Measurements from ENCODE around the gene FGGY. TPM values are rescaled to one million over a fixed set of nuclear protein-coding genes. Genes with fewer than 3 reads are reported as not detected.

The FGGY gene
- total and polyA plus RNA-seq, 2 donors (not counting 3 experiments of a cell fraction or from before 2014, with no cell fraction given), result 5.6 to 6.4 TPM

DNA sequence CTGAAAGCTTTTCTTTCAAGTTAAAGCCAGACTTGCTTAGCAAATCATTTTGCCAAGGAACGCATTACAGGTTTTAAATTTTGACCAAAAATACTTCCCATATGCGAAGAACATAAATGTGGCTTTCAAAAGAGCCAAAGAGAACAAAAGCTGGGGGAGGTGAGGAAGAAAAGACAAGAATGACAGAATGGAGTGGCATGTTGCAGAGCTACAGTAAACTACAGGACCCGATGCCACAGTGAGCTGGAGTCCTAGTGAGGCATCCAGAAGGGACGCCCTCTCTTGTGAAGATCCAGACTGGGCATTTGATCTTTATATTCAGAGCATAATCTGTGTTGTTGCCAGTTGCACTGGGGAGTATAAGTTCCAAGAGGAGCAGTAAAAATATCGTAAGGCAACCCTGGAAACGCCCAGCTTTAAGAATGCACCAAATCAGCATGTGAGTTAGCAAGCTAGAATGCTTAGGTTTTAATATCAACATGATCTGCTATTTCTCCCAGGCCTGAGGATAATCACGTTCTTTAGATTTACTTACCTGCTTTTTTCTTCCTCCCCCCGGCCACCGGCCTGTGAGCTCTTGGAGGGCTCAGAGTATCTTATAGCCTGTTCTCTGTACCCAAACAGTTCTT lies 469.4 kb downstream of the FGGY start:
- Histone ChIP-seq H3K4me2 (ENCODE audit: insufficient read depth, low read length) (no peak overlapping the region), H4K20me1 (replicated peaks; ENCODE audit: control insufficient read depth, extremely low read depth, insufficient read depth, low read length) (no peaks in the 10 kb centered on the region), H3K4me3 (replicated peaks in 1 of 3; ENCODE audit: insufficient read depth in 1 of 3, low read depth in 1 of 3, low read length in 3 of 3) (no peak overlapping the region), H3K27me3 (ENCODE audit: control insufficient read depth in 2 of 2, insufficient read depth in 2 of 2, low read length in 2 of 2) (no peaks in the 10 kb centered on the region), H3K9ac (replicated peaks; ENCODE audit: extremely low read depth, insufficient read depth, low read length) (no peak overlapping the region), H3K9me3 (replicated peaks; ENCODE audit: control insufficient read depth, insufficient read depth, low read length) (no peaks in the 10 kb centered on the region), H3K9me1 (replicated peaks; ENCODE audit: control insufficient read depth, extremely low read depth, insufficient read depth, low read length) (no peaks in the 10 kb centered on the region), H3K27ac (ENCODE audit: insufficient read depth, low read depth, low read length) (no peak overlapping the region), H3K79me2 (ENCODE audit: control insufficient read depth, insufficient read depth, low read length) (no peaks in the 10 kb centered on the region), H3K36me3 (ENCODE audit: control insufficient read depth in 2 of 2, extremely low read depth in 1 of 2, insufficient read depth in 2 of 2, low read length in 2 of 2) (no peaks in the 10 kb centered on the region), H3K4me1 (ENCODE audit: control insufficient read depth, extremely low read depth, insufficient read depth, low read length) (peaks cover 10% of the 10 kb centered on the region), H2AFZ (ENCODE audit: low read depth, low read length) (no peak overlapping the region)
- FAIRE-seq, result no peak
- no TSS peak for BruUV-seq (replicated peaks)
- intact Hi-C loops (cut with micrococcal nuclease), result no loop called here
- DNase-seq (ENCODE audit: low read depth, low spot score), result no peak
- CTCF ChIA-PET, result interaction anchor here (0.6 to 4.5 kb wide), 5 partner anchors 10 to 1251 kb away, joined by 3 to 17 read pairs (median 3); no protein-coding TSS in a partner anchor
- dilution Hi-C loops (cut with MboI; ENCODE audit: extremely low pct_ligation_motif_present, low sequenced_read_pairs), result no loop called here
- no peak for TF ChIP-seq POLR2A (IDR thresholded peaks at IDR 0.05; ENCODE audit: low read depth, low read length)
- TF ChIP-seq, protein P1, sequence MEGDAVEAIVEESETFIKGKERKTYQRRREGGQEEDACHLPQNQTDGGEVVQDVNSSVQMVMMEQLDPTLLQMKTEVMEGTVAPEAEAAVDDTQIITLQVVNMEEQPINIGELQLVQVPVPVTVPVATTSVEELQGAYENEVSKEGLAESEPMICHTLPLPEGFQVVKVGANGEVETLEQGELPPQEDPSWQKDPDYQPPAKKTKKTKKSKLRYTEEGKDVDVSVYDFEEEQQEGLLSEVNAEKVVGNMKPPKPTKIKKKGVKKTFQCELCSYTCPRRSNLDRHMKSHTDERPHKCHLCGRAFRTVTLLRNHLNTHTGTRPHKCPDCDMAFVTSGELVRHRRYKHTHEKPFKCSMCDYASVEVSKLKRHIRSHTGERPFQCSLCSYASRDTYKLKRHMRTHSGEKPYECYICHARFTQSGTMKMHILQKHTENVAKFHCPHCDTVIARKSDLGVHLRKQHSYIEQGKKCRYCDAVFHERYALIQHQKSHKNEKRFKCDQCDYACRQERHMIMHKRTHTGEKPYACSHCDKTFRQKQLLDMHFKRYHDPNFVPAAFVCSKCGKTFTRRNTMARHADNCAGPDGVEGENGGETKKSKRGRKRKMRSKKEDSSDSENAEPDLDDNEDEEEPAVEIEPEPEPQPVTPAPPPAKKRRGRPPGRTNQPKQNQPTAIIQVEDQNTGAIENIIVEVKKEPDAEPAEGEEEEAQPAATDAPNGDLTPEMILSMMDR (IDR thresholded peaks at IDR 0.05; ENCODE audit: extremely low read depth in 1 of 2, insufficient read depth in 1 of 2, low read depth in 1 of 2, low read length in 2 of 2), result no peak
- no peak for TF ChIP-seq POLR2AphosphoS5 (IDR thresholded peaks at IDR 0.05; ENCODE audit: insufficient read depth, low read depth, low read length)
- TF ChIP-seq GATA2 (IDR thresholded peaks at IDR 0.05; ENCODE audit: insufficient read depth, insufficient read length, low read depth, low read length), result no peak
- POLR2A ChIA-PET, result no interaction called here

DNA sequence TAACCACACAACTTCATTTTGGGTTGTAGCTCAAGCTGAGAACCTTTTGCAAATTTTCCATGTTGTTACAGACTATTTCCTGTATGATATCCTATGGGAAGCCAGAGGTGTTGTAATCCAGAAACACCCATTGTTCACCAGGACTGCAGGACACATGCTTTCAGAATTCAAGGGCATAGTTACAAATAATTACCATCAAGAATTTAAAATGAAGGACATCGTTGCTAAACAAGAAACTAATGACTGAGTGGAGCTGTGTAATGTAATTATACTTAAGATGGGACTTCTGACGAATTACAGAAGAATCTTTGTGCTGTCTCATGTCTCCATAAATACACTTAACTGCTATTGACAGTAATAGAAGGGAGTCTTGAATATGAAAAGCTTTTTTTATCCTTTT lies 470.2 kb downstream of the FGGY start:
- no peaks in the 10 kb centered on the region for H3K36me3 ChIP-seq (ENCODE audit: control insufficient read depth in 2 of 2, extremely low read depth in 1 of 2, insufficient read depth in 2 of 2, low read length in 2 of 2)
- FAIRE-seq (peak; percentile 77), DNase-seq (ENCODE audit: low read depth, low spot score) (peak; percentile 88)
- no peak overlapping the region for H2AFZ ChIP-seq (ENCODE audit: low read depth, low read length)
- H4K20me1 ChIP-seq (replicated peaks; ENCODE audit: control insufficient read depth, extremely low read depth, insufficient read depth, low read length), result no peaks in the 10 kb centered on the region
- no peaks in the 10 kb centered on the region for H3K79me2 ChIP-seq (ENCODE audit: control insufficient read depth, insufficient read depth, low read length)
- POLR2A ChIA-PET, result no interaction called here
- H3K4me2 ChIP-seq (ENCODE audit: insufficient read depth, low read length), result no peak overlapping the region
- dilution Hi-C loops (cut with MboI; ENCODE audit: extremely low pct_ligation_motif_present, low sequenced_read_pairs), result no loop called here
- H3K27ac ChIP-seq (ENCODE audit: insufficient read depth, low read depth, low read length), result no peak overlapping the region
- TF ChIP-seq POLR2AphosphoS5 (IDR thresholded peaks at IDR 0.05; ENCODE audit: insufficient read depth, low read depth, low read length) (no peak), JUN (IDR thresholded peaks at IDR 0.05; ENCODE audit: borderline replicate concordance, insufficient read depth, insufficient read length, low read depth) (peak; percentile 36)
- H3K4me1 ChIP-seq (ENCODE audit: control insufficient read depth, extremely low read depth, insufficient read depth, low read length), result peaks cover 14% of the 10 kb centered on the region
- H3K9ac ChIP-seq (replicated peaks; ENCODE audit: extremely low read depth, insufficient read depth, low read length), result no peak overlapping the region
- no peaks in the 10 kb centered on the region for H3K9me1 ChIP-seq (replicated peaks; ENCODE audit: control insufficient read depth, extremely low read depth, insufficient read depth, low read length)
- H3K27me3 ChIP-seq (ENCODE audit: control insufficient read depth in 2 of 2, insufficient read depth in 2 of 2, low read length in 2 of 2), result no peaks in the 10 kb centered on the region
- intact Hi-C loops (cut with micrococcal nuclease), result no loop called here
- no peaks in the 10 kb centered on the region for H3K9me3 ChIP-seq (replicated peaks; ENCODE audit: control insufficient read depth, insufficient read depth, low read length)
- CTCF ChIA-PET, result interaction anchor here (1.0 to 4.5 kb wide), 3 partner anchors 9 to 993 kb away, joined by 3 to 17 read pairs (median 16); no protein-coding TSS in a partner anchor
- H3K4me3 ChIP-seq (replicated peaks in 1 of 3; ENCODE audit: insufficient read depth in 1 of 3, low read depth in 1 of 3, low read length in 3 of 3), result no peak overlapping the region
- no TSS peak for BruUV-seq (replicated peaks)

All from endothelial cell of umbilical vein (primary cell).